HCEC 1CT (cell line): ENCODE data around the gene CRYZL1.
"Not testable (repeated sequence)": the region's sequence is repeated elsewhere in the genome, so short reads cannot be mapped to it uniquely, and the experiment has no call there.

Experiments used
- DNase-seq: peaks from one replicate; pipeline ENCODE4 v3.0.0-alpha.2; 2017

Gene CRYZL1

DNA sequence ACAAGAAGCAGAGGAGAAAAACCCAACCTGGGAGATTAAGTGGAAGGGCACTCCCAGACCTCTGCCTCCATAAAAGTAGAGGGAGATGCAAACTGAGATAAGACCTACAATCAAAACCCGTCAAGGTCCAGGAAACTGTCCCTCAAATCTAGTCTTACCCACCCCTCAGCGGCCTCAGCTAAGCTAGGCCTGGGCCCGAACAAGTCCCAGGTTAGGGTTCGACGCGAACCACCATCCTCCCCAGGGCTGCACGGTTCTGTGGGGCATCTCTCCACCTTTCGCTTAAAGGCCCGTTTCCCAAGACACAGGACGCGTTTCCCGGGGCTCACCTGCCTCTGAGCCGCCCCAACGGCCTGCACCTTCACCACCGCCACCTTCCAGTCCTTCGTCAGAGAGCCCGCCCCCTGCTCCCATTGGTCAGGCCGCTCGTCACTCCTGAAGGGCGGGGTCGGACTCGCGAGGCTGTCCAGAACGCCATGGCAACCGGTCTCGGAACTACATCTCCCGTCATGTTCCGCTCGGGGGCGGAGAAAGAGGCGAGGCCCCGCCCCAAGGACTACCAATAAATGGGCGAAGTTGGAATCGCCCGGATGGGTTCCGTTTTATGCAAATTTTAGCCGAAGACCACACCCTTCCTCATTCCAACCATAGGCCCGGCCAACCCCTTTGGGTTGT lies at the start of gene CRYZL1:
CRYZL1 (minus strand) TSS at position 390 of the 675 bp plus-strand sequence. CDS start 10,190 bp downstream, outside the sequence.
- DNase-seq = peak; percentile 99

- no peak for DNase-seq
Observed at GRCh38 chr21:33690874-33691273, 49.3 kb upstream of the CRYZL1 start.

GRCh38 chr21:33688353-33688752 lies 46.8 kb upstream of the CRYZL1 start:
- no peak for DNase-seq

DNA sequence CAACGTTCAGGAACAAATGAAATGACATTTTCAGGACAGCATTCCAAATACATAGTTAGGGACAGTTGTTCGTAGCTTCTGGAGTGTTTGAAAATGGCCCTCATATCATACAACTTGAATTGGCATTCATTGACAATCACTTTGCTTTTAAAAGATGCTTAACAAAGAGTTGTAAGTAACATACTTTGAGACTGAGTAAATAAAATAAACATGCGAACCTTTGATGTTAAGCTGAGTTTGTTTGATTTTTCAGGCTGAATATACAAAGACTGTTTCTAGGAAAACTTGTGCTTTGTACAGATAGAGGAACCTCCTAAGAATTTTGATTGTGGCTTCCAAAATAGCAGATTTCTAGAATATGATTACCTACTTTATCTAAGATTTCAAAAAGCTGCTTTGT lies 46.1 kb upstream of the CRYZL1 start:
- no peak for DNase-seq

GRCh38 chr21:33686386-33686785 lies 44.8 kb upstream of the CRYZL1 start:
- no peak for DNase-seq

GRCh38 chr21:33685613-33686197 lies 44.2 kb upstream of the CRYZL1 start:
- peak; percentile 85 for DNase-seq

- no peak for DNase-seq
Observed at GRCh38 chr21:33684923-33685560, 43.5 kb upstream of the CRYZL1 start.

DNA sequence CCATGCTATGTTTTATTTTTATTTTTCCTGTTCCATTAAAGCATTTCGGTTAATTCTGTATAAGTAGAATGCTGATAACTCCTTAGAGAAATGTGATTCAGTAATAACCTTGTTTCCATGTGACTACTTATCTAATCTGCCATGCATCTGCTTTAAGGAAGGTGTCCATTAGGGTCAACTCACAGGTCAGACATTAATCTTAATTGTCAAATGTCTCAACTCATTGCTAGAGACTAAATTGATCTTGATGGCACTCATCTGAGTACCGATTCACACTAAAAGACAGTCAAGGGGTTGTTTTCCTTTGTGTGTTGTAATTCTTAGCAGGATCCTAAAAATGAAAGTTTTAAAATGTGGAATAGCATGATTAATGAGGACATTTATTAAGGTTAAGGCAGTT lies 42.5 kb upstream of the CRYZL1 start:
- DNase-seq = no peak

GRCh38 chr21:33682992-33683627 lies 41.6 kb upstream of the CRYZL1 start:
- peak; percentile 93 for DNase-seq

GRCh38 chr21:33680870-33681269 lies 39.3 kb upstream of the CRYZL1 start:
- no peak for DNase-seq

DNA sequence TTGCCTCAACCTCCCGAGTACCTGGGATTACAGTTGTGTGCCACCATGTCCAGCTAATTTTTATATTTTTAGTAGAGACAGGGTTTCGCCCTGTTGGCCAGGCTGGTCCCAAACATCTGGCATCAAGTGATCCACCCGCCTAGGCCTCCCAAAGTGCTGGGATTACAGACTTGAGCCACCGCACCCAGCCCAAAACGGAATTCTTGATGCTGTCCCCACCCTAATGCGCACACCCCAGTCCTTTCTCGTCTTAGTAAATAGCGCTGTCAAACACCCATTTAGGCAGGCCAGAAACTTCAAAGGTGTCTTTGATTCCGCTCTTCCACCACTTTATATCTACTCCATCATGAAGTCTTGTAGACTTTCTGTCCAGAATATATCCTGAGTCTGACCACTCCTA lies 35.9 kb upstream of the CRYZL1 start:
- DNase-seq = no peak

DNA sequence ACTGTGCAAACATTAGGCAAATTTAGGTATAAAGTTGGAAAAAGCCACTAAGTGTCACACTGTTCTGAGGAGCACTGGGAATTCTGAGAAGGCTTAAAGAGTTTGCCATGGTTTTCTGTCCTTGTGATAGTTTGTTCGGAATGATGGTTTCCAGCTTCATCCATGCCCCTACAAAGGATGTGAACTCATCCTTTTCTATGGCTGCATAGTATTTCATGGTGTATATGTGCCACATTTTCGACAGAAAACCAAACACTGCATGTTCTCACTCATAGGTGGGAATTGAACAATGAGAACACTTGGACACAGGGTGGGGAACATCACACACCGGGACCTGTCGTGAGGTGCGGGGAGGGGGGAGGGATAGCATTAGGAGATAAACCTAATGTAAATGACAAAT lies 35.1 kb upstream of the CRYZL1 start:
- not testable (repeated sequence) for DNase-seq

- no peak for DNase-seq
Observed at GRCh38 chr21:33674226-33674625, 32.7 kb upstream of the CRYZL1 start.

DNA sequence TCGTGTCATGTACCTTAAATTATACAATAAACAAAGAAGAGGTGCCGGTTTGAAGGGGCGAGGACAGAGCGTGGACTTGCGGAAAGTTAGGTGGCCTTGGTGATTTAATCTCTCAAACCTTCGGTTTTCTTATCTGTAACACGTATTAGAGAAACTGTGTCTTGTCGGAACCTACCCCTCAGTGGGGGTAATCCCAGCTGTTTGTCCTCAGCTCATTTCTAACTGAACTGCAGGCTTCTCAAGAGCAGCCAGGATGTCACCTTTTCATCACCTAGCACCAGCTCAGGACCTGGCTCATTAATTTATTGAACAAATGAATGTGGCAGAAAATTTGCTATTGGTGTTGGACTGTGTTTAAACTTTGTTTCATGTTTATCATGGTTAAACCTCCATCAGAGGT lies 31.9 kb upstream of the CRYZL1 start:
- DNase-seq = no peak

DNA sequence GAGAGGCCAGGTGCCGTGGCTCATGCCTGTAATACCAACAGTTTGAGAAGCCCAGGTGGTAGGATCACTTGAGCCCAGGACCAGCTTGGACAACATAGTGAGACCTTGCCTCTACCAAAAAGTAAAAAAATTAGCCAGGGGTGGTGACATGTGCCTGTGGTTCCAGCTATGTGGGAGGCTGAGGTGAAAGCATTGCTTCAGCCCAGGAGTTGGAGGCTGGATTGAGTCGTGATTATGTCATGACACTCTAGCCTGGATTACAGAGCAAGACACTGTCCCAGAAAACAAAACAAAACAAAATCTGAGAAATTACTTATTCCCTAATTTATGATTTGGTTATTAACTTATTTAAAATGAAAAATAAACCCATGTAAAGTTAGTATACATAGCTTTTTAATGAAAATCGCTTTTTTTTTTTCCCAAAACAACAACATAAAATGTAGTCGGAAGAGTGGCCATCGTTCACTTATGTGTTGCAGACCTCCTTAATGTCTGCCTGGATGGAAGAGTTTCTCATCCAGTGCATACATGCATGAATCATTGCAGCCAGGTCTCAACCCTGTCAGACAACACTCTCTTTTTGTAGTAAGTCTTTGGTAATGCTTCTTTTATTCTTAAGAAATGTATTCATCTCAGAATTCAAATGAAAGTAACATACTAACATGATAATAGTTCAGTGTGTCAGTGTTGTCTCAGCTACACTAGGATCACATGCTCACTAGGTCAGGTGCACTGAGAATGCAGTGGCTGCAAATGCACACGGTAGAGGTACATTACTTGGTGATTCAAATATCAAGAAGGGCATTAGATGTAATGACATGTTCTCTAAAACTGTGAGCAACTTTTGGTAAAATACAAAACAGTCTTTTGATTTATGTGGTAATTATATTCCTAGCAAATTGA lies 28.8 kb upstream of the CRYZL1 start:
- no peak for DNase-seq

GRCh38 chr21:33668620-33669019 lies 27.1 kb upstream of the CRYZL1 start:
- no peak for DNase-seq

DNA sequence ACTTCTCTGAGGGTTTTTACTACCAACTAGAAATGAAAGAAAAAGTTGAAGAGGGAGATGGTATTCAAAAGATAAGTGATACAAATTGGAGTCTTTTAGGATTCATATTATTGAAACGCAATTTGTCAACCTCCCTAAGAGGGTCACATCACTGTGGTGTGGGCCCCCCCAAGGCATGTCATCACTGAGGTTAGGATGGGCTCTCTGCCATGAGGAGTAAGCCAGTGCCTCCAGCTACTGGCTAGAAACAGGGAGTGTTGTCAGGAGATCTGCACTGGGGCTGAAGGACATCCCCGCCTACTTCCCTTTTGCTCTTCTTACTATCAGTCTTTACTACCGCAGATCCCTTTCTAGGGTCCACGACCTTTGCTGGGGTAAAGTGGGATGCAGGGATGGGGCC lies 26.6 kb upstream of the CRYZL1 start:
- no peak for DNase-seq

- no peak for DNase-seq
Observed at GRCh38 chr21:33667636-33668035, 26.1 kb upstream of the CRYZL1 start.

DNA sequence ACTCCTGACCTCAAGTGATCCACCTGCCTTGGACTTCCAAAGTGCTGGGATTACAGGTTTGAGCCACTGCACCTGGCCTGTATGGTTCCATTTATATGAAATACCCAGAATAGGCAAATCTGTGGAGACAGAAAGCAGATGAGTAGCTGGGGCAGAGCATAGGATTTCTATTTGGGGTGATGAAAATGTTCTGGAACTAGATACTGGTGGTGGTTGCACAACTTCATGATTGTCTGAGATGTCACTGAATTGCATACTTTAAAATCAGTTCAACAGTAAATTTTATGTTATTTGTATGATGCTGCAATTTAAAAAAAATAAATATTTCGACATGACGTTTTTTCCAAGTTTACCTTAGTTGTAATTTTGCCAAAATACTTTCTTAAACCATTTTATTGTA lies 24.6 kb upstream of the CRYZL1 start:
- DNase-seq = no peak

DNA sequence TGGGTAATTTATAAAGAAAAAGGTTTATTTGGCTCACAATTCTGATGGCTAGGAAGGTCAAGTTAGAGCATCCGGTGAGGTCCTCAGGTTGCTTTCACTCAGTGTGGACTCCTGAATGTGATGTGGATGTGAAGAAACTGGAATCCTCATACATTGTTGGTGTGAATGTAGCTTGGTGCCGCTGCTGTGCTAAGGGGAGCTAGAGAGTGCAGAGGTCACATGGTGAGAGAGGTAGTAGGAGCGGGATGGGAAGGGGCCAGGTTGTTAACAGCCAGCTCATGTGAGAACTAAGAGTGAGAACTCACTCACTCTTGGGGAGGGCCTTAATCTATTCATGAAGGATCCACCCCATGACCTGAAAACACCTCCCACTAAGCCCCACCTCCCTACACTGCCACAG lies 22.6 kb upstream of the CRYZL1 start:
- DNase-seq = no peak

GRCh38 chr21:33663241-33663640 lies 21.7 kb upstream of the CRYZL1 start:
- no peak for DNase-seq

DNA sequence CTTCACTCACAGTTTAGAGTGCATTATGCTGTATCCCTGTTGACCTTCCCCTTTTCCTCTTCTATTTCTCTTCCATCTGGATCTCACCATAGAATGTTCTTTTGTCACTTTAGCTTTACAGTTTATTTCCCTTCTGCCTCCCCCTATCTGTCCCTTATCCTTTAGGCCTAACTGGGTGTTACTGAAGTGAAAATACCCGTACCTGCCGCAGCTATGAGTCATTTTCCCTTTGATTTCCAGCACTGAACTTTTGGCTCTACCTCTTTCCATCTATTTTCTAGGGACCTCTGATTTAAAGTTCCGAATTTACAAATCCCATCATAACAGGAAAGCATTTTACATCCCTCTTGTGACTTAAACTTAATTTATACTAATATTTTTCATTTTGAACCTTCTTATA lies 20.5 kb upstream of the CRYZL1 start:
- DNase-seq = no peak

DNA sequence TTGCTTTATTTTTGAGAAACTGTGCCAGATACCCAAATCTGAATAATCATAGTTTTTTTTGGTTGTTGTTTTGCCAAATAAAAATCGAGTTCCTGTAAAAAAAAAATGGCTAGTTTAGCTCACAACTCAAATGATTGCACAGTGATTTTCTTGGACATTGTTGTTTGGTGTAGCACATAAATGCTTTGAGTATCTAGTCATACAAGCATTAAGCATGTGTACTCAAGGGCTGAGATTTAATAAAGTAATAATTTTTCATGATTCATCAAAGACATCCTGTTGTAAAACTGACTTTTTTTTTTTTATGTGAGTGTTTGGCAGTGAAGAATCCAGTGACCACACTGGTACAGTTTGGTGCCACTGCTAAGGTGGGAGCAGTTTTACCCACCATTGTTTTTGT lies 19.6 kb upstream of the CRYZL1 start:
- peak; percentile 35 for DNase-seq
